Measurements from ENCODE around the gene SYTL2. TPM values are rescaled to one million over a fixed set of nuclear protein-coding genes. Genes with fewer than 3 reads are reported as not detected.

Gene SYTL2
- total and polyA plus RNA-seq, 5 experiments from 2014 or later: 11.8 to 32.7 (median 26.0) TPM

DNA sequence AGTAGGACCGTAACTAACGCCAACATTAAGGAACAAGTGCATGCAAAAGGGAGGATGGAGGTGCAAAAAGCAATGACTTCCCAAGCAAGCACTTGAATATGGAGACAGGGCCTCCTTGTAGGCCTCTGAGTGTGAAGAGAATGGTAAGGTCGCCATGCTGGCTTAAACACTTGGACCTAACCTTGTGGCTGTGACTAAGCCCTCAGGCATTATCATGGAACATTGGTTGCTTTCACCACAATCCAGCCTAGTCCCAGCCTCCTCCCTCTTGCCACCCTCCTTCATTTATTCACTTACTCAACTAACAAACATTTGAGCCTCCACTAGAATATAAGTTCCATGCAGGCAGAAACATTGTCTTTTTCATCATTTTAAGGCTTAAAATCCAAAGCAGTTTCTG is 11.9 kb upstream of the SYTL2 start:
- Mint-ChIP-seq H3K27me3 (no peaks in the 10 kb centered on the region), H3K9me3 (no peaks in the 10 kb centered on the region), H3K36me3 (no peaks in the 10 kb centered on the region), H3K4me3 (peak overlapping the region in 6 of 10 donors; percentile 20 to 65 (median 49)), H3K4me1 (peaks cover 30 to 70% (median 63%) of the 10 kb centered on the region in 4 donors), H3K27ac (peak overlapping the region in 8 of 10 donors; percentile 11 to 99 (median 97))
- no peak for DNase-seq
- POLR2A ChIA-PET: interaction anchor here (0.9 to 1.7 kb wide), 3 partner anchors 9 to 14 kb away, joined by 3 to 6 read pairs (median 3); partner anchors contain the start of gene SYTL2
- ATAC-seq: no peak

- Mint-ChIP-seq H3K4me3 (peak overlapping the region in 1 of 10 donors; percentile 33), H3K4me1 (peaks cover 25 to 58% (median 51%) of the 10 kb centered on the region in 4 donors), H3K27ac (peak overlapping the region in 6 of 10 donors; percentile 55 to 99 (median 76)), H3K36me3 (no peaks in the 10 kb centered on the region), H3K27me3 (no peaks in the 10 kb centered on the region), H3K9me3 (no peaks in the 10 kb centered on the region)
- no peak for ATAC-seq
- POLR2A ChIA-PET: interaction anchor here (1.7 kb wide), 1 partner anchor 11 kb away, joined by 6 read pairs; the partner anchor contains the start of gene SYTL2
- DNase-seq: no peak
Measured at GRCh38 chr11:85821636-85822035, 10.7 kb upstream of the SYTL2 start.

GRCh38 chr11:85819441-85819840 is 8.5 kb upstream of the SYTL2 start:
- Mint-ChIP-seq H3K4me3 (no peak overlapping the region), H3K27me3 (no peaks in the 10 kb centered on the region), H3K27ac (no peak overlapping the region), H3K9me3 (no peaks in the 10 kb centered on the region), H3K4me1 (peaks cover 13 to 36% (median 31%) of the 10 kb centered on the region in 4 donors), H3K36me3 (no peaks in the 10 kb centered on the region)
- no peak for DNase-seq
- POLR2A ChIA-PET: no interaction called here
- no peak for ATAC-seq

DNA sequence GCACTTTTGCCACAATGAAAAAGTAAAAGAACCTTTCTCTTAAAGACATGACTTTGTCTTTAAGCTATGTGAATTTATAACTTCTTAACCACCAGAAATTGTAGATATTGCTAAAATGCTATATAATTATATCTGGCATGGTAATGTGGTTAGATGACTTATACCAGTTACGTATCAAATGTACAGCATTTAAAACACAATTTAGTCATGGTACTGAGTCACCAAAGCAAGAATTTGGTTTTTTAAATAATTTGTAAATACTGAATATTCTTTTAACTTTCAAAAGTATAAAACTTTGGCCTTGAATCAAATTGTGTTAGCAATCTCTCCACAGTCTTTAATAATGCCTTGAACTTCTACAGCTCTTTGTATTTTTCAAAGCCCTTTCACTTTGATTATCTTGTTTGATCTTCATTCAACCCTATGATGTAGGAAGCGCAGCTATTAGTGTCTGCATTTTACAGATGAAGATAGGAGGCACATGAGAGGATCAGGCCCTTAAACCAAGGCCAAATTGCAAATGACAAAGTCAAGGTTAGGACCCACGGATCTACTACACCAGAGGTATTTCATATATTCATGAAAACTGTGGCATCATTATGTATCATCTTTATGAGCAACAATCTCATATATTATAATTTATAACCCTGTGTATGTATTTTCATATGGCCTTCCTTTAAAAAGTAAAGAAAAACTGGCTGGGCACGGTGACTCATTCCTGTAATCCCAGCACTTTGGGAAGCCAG is 4.4 kb upstream of the SYTL2 start:
- Mint-ChIP-seq H3K4me3 (no peak overlapping the region), H3K9me3 (no peaks in the 10 kb centered on the region), H3K4me1 (peaks cover 12 to 14% (median 13%) of the 10 kb centered on the region in 4 donors), H3K27me3 (peaks cover 0 to 8% (median 0%) of the 10 kb centered on the region in 5 donors), H3K27ac (no peak overlapping the region), H3K36me3 (no peaks in the 10 kb centered on the region)
- POLR2A ChIA-PET: no interaction called here
- no peak for DNase-seq
- ATAC-seq: no peak

GRCh38 chr11:85813721-85814120 is 2.8 kb upstream of the SYTL2 start:
- ATAC-seq (no peak), DNase-seq (no peak)
- H3K4me3 Mint-ChIP-seq: peak overlapping the region in 3 of 10 donors; percentile 1 to 30 (median 8)
- peaks cover 0 to 8% (median 0%) of the 10 kb centered on the region in 5 donors for H3K27me3 Mint-ChIP-seq
- H3K4me1 Mint-ChIP-seq: peaks cover 19 to 31% (median 29%) of the 10 kb centered on the region in 4 donors
- H3K9me3 Mint-ChIP-seq: no peaks in the 10 kb centered on the region
- peak overlapping the region in 3 of 10 donors; percentile 4 to 85 (median 78) for H3K27ac Mint-ChIP-seq
- POLR2A ChIA-PET: interaction anchor here (1.0 to 1.3 kb wide), 2 partner anchors 9 to 150 kb away, joined by 3 read pairs; no protein-coding TSS in a partner anchor
- no peaks in the 10 kb centered on the region for H3K36me3 Mint-ChIP-seq

- Mint-ChIP-seq H3K4me1 (peaks cover 21 to 37% (median 32%) of the 10 kb centered on the region in 4 donors), H3K27me3 (peaks cover 0 to 8% (median 0%) of the 10 kb centered on the region in 5 donors), H3K9me3 (no peaks in the 10 kb centered on the region), H3K36me3 (no peaks in the 10 kb centered on the region), H3K4me3 (peak overlapping the region; percentile 81 to 97 (median 91)), H3K27ac (peak overlapping the region; percentile 74 to 97 (median 93))
- POLR2A ChIA-PET: interaction anchor here (1.6 to 1.9 kb wide), 2 partner anchors 12 to 148 kb away, joined by 3 to 6 read pairs; no protein-coding TSS in a partner anchor
- no peak for DNase-seq
- ATAC-seq: no peak
Measured at GRCh38 chr11:85811624-85812023, 683 bp upstream of the SYTL2 start.

DNA sequence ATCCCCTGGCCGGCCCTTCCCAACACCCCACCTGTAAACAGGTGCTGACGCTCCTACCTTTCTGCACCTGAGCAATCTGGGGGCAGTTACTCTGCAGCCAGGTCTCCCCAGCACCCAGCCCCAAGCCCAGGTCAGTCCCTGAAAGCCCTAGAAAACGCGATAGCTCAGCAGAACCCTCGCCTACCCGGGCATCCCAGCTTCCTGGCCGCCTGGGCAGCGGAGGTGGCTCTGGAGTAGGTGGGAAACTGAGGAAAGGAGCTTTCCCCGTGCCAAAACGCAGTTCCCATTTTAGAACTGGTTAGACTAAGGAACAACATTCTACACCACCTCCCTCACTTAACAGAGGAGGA is 445 bp downstream of the SYTL2 start:
- Mint-ChIP-seq H3K27ac (peak overlapping the region; percentile 87 to 97 (median 94)), H3K36me3 (no peaks in the 10 kb centered on the region), H3K4me3 (peak overlapping the region; percentile 88 to 97 (median 93)), H3K9me3 (no peaks in the 10 kb centered on the region), H3K27me3 (peaks cover 0 to 8% (median 0%) of the 10 kb centered on the region in 5 donors), H3K4me1 (peaks cover 23 to 44% (median 36%) of the 10 kb centered on the region in 4 donors)
- ATAC-seq (peak; percentile 5 to 14), DNase-seq (peak in 2 of 10 donors; percentile 25 to 41)
- POLR2A ChIA-PET: interaction anchor here (0.8 to 2.8 kb wide), 9 partner anchors 12 to 183 kb away, joined by 3 to 27 read pairs (median 6); no protein-coding TSS in a partner anchor

- POLR2A ChIA-PET: interaction anchor here (0.8 to 2.8 kb wide), 10 partner anchors 12 to 182 kb away, joined by 3 to 27 read pairs (median 6); no protein-coding TSS in a partner anchor
- DNase-seq (peak in 5 of 10 donors; percentile 12 to 65 (median 25)), ATAC-seq (peak; percentile 14 to 31)
- H3K36me3 Mint-ChIP-seq: no peaks in the 10 kb centered on the region
- no peaks in the 10 kb centered on the region for H3K9me3 Mint-ChIP-seq
- peaks cover 24 to 50% (median 37%) of the 10 kb centered on the region in 4 donors for H3K4me1 Mint-ChIP-seq
- peak overlapping the region; percentile 88 to 97 (median 93) for H3K4me3 Mint-ChIP-seq
- peaks cover 0 to 8% (median 0%) of the 10 kb centered on the region in 5 donors for H3K27me3 Mint-ChIP-seq
- H3K27ac Mint-ChIP-seq: peak overlapping the region; percentile 87 to 97 (median 94)
Measured at GRCh38 chr11:85809863-85810262, 1.1 kb downstream of the SYTL2 start.

- H3K27me3 Mint-ChIP-seq: peaks cover 0 to 8% (median 0%) of the 10 kb centered on the region in 5 donors
- peak overlapping the region; percentile 20 to 97 (median 93) for H3K4me3 Mint-ChIP-seq
- DNase-seq: peak in 6 of 10 donors; percentile 13 to 63 (median 52)
- POLR2A ChIA-PET: interaction anchor here (0.8 to 2.8 kb wide), 8 partner anchors 12 to 161 kb away, joined by 3 to 27 read pairs (median 8); no protein-coding TSS in a partner anchor
- H3K36me3 Mint-ChIP-seq: no peaks in the 10 kb centered on the region
- peak overlapping the region; percentile 10 to 97 (median 94) for H3K27ac Mint-ChIP-seq
- peaks cover 24 to 56% (median 39%) of the 10 kb centered on the region in 4 donors for H3K4me1 Mint-ChIP-seq
- peak; percentile 46 to 74 for ATAC-seq
- no peaks in the 10 kb centered on the region for H3K9me3 Mint-ChIP-seq
Measured at GRCh38 chr11:85809191-85809590, 1.8 kb downstream of the SYTL2 start.

- no peak overlapping the region for H3K4me3 Mint-ChIP-seq
- peaks cover 0 to 1% (median 0%) of the 10 kb centered on the region in 3 donors for H3K36me3 Mint-ChIP-seq
- no peaks in the 10 kb centered on the region for H3K27me3 Mint-ChIP-seq
- ATAC-seq (no peak), DNase-seq (no peak)
- peaks cover 0 to 2% (median 0%) of the 10 kb centered on the region in 9 donors for H3K9me3 Mint-ChIP-seq
- H3K4me1 Mint-ChIP-seq: peaks cover 20 to 60% (median 39%) of the 10 kb centered on the region in 4 donors
- no peak overlapping the region for H3K27ac Mint-ChIP-seq
- POLR2A ChIA-PET: interaction anchor here (0.6 kb wide), 2 partner anchors 10 to 48 kb away, joined by 3 to 5 read pairs; no protein-coding TSS in a partner anchor
Measured at GRCh38 chr11:85806876-85807275, 4.1 kb downstream of the SYTL2 start.

GRCh38 chr11:85806016-85806415 is 4.9 kb downstream of the SYTL2 start:
- no peak for DNase-seq
- POLR2A ChIA-PET: no interaction called here
- Mint-ChIP-seq H3K36me3 (peaks cover 0 to 2% (median under 1%) of the 10 kb centered on the region in 3 donors), H3K4me1 (peaks cover 19 to 60% (median 36%) of the 10 kb centered on the region in 4 donors), H3K4me3 (no peak overlapping the region), H3K27ac (peak overlapping the region in 1 of 10 donors; percentile 57), H3K27me3 (no peaks in the 10 kb centered on the region), H3K9me3 (peaks cover 0 to 6% (median under 1%) of the 10 kb centered on the region in 9 donors)
- no peak for ATAC-seq

GRCh38 chr11:85805387-85805786 is 5.6 kb downstream of the SYTL2 start:
- Mint-ChIP-seq H3K9me3 (peaks cover 0 to 12% (median 2%) of the 10 kb centered on the region in 9 donors), H3K4me1 (peaks cover 24 to 63% (median 41%) of the 10 kb centered on the region in 4 donors), H3K27me3 (no peaks in the 10 kb centered on the region), H3K36me3 (peaks cover 5 to 6% (median 5%) of the 10 kb centered on the region in 3 donors), H3K27ac (no peak overlapping the region), H3K4me3 (no peak overlapping the region)
- POLR2A ChIA-PET: no interaction called here
- DNase-seq (no peak), ATAC-seq (no peak)
